SK-N-SH (cell line): Measurements from ENCODE around the gene IRX3. TPM values are rescaled to one million over a fixed set of nuclear protein-coding genes. Genes with fewer than 3 reads are reported as not detected.

Experiments
- CTCF ChIA-PET: fragments of 300-600, 350-600 bp; formaldehyde crosslinking; extraction: SDS; loops from one replicate; lab custom pipeline; 2021; lab: Yijun Ruan, JAX
- POLR2A ChIA-PET: fragments of 350-600 bp; sonication (Branson Sonifier 250); formaldehyde crosslinking; extraction: SDS; loops from one replicate; lab custom pipeline; 2020; ENCODE audit warnings: antibody characterized with exemption, inconsistent platforms; lab: Yijun Ruan, JAX
- DNase-seq: peaks from one replicate; pipeline ENCODE4 v3.0.0; 2012
- H2AFZ ChIP-seq: fragments of 200-600 bp; sonication (generic); 2 replicates; pipeline ENCODE4 v1.8.1; 2016; ENCODE audit warnings: antibody characterized with exemption, mild to moderate bottlenecking, low read depth
- H3F3A ChIP-seq: fragments of 200-600 bp; sonication (generic); replicated peaks from 2 replicates; pipeline ENCODE3; 2016; ENCODE audit warnings: antibody characterized with exemption, mild to moderate bottlenecking; ENCODE audit not compliant: insufficient read depth
- H3K27ac ChIP-seq, 2 experiments: fragments of 200-500 bp in 1 of 2; fragments of 200-600 bp in 1 of 2; sonication (Bioruptor generic) in 1 of 2; sonication (generic), shearing (Covaris generic) in 1 of 2; 2 replicates each; pipeline versions ENCODE4 v1.5.1 to v1.6.1; 2014 to 2016; ENCODE audit warnings: low read depth in 2 of 2, inconsistent platforms in 1 of 2, low read length in 1 of 2, mild to moderate bottlenecking in 1 of 2, mixed read lengths in 1 of 2
- H3K27me3 ChIP-seq: fragments of 200-600 bp; sonication (generic), shearing (Covaris generic); 2 replicates; pipeline ENCODE4 v1.6.1; 2016; ENCODE audit warnings: mixed run types; ENCODE audit not compliant: insufficient read depth
- H3K36me3 ChIP-seq, 2 experiments: fragments of 200-500 bp in 1 of 2; fragments of 200-600 bp in 1 of 2; sonication (Bioruptor generic) in 1 of 2; sonication (generic) in 1 of 2; replicated peaks in 1 of 2; 2 replicates each; pipeline versions ENCODE3 to v1.5.1; 2014 to 2016; ENCODE audit warnings: low read length in 1 of 2, mild to moderate bottlenecking in 1 of 2; ENCODE audit not compliant: insufficient read depth in 2 of 2, control insufficient read depth in 1 of 2
- H3K4me1 ChIP-seq, 2 experiments: fragments of 200-500 bp in 1 of 2; fragments of 200-600 bp in 1 of 2; sonication (Bioruptor generic) in 1 of 2; sonication (generic), shearing (Covaris generic) in 1 of 2; 2 replicates each; pipeline versions ENCODE4 v1.5.1 to v1.6.1; 2014 to 2016; ENCODE audit warnings: low read depth in 1 of 2, low read length in 1 of 2, mixed run types in 1 of 2; ENCODE audit not compliant: insufficient read depth in 2 of 2, control insufficient read depth in 1 of 2
- H3K4me2 ChIP-seq: fragments of 200-600 bp; sonication (generic), shearing (Covaris generic); 2 replicates; pipeline ENCODE4 v1.6.1; 2017; ENCODE audit warnings: mixed run types
- H3K4me3 ChIP-seq, 2 experiments: fragments of 200-500 bp in 1 of 2; fragments of 200-600 bp in 1 of 2; sonication (Bioruptor generic) in 1 of 2; sonication (generic), shearing (Covaris generic) in 1 of 2; 2 replicates each; pipeline versions ENCODE4 v1.5.1 to v1.8.1; 2014 to 2016; ENCODE audit warnings: low read depth in 2 of 2, inconsistent platforms in 1 of 2, low read length in 1 of 2, mild to moderate bottlenecking in 1 of 2, mixed read lengths in 1 of 2, moderate library complexity in 1 of 2
- H3K79me2 ChIP-seq: fragments of 200-600 bp; sonication (generic); 2 replicates; pipeline ENCODE4 v1.8.1; 2017; ENCODE audit warnings: mild to moderate bottlenecking; ENCODE audit not compliant: insufficient read depth
- H3K9ac ChIP-seq: fragments of 200-600 bp; sonication (generic); 2 replicates; pipeline ENCODE4 v1.6.1; 2017; ENCODE audit warnings: mixed run types
- H3K9me2 ChIP-seq: fragments of 200-600 bp; sonication (generic); 2 replicates; pipeline ENCODE4 v1.6.1; 2017; ENCODE audit warnings: mixed run types
- H3K9me3 ChIP-seq: fragments of 200-600 bp; sonication (generic); 2 replicates; pipeline ENCODE4 v1.6.1; 2017; ENCODE audit warnings: mixed run types, mild to moderate bottlenecking, moderate library complexity
- H4K20me1 ChIP-seq: fragments of 200-600 bp; sonication (generic); 2 replicates; pipeline ENCODE4 v1.6.1; 2017; ENCODE audit warnings: mild to moderate bottlenecking, mixed run types; ENCODE audit not compliant: insufficient read depth
- CHD2 ChIP-seq: fragments of 150-350 bp; IDR thresholded peaks from 2 replicates; pipeline ENCODE4 v1.6.1; 2018; ENCODE audit warnings: low read length; ENCODE audit not compliant: partially characterized antibody
- CTCF ChIP-seq: fragments of 200-600 bp; sonication (generic); IDR thresholded peaks from 2 replicates; pipeline ENCODE4 v1.6.1; 2017; ENCODE audit warnings: antibody characterized with exemption, mild to moderate bottlenecking, moderate library complexity
- FOXM1 ChIP-seq: IDR thresholded peaks from 2 replicates; pipeline ENCODE4 v1.4.0; 2012; ENCODE audit warnings: low read depth, mild to moderate bottlenecking
- GABPA ChIP-seq: IDR thresholded peaks from 2 replicates; pipeline ENCODE4 v1.4.0; 2012; ENCODE audit warnings: low read depth, mild to moderate bottlenecking
- MXI1 ChIP-seq: IDR thresholded peaks from 2 replicates; pipeline ENCODE4 v1.6.1; 2012; ENCODE audit warnings: mild to moderate bottlenecking, low read depth, low read length, improper control_type of control experiment
- PBX3 ChIP-seq: IDR thresholded peaks from 2 replicates; pipeline ENCODE4; 2012
- POLR2AphosphoS5 ChIP-seq: IDR thresholded peaks from 2 replicates; pipeline ENCODE4 v1.6.1; 2012; ENCODE audit warnings: low read depth, low read length
- RCOR1 ChIP-seq: fragments of 150-350 bp; IDR thresholded peaks from 2 replicates; pipeline ENCODE4 v1.6.1; 2017; ENCODE audit warnings: antibody characterized with exemption, low read length
- RFX5 ChIP-seq: IDR thresholded peaks from 2 replicates; pipeline ENCODE4 v1.6.1; 2012; ENCODE audit warnings: mild to moderate bottlenecking, improper control_type of control experiment, low read length
- RXRA ChIP-seq: IDR thresholded peaks from 2 replicates; pipeline ENCODE4 v1.4.0; 2012; ENCODE audit warnings: low read depth, mild to moderate bottlenecking, borderline replicate concordance
- SIN3A ChIP-seq: IDR thresholded peaks from 2 replicates; pipeline ENCODE4 v1.6.1; 2012; ENCODE audit warnings: low read depth, mild to moderate bottlenecking, low read length, moderate library complexity, borderline replicate concordance
- SMC3 ChIP-seq: IDR thresholded peaks from 2 replicates; pipeline ENCODE4 v1.6.1; 2012; ENCODE audit warnings: low read depth, low read length, improper control_type of control experiment
- USF1 ChIP-seq: IDR thresholded peaks from 2 replicates; pipeline ENCODE4 v1.4.0; 2012; ENCODE audit warnings: low read depth, borderline replicate concordance
- YY1 ChIP-seq: IDR thresholded peaks from 2 replicates; pipeline ENCODE4 v1.4.0; 2012; ENCODE audit warnings: low read depth, mild to moderate bottlenecking
- WGBS: methylation state at CpG from one replicate; pipeline ENCODE4 v1.1.6; 2017; ENCODE audit warnings: low lambda C conversion rate; 5-methylcytosine and 5-hydroxymethylcytosine counted together
- polyA plus RNA-seq, 3 experiments: library from polyadenylated mRNA; depleted of rRNA; stranded (reverse); fragments of >200 nt; gene quantifications; 2 replicates each; pipeline ENCODE4 v1.2.3, GENCODE V29; 2012
- TF ChIP-seq, protein P1 (sequence below): IDR thresholded peaks from 2 replicates; pipeline ENCODE4 v1.4.0; 2012; ENCODE audit warnings: low read depth

IRX3 gene
- 4.1 and 7.1 TPM in 2 replicates for polyA plus RNA-seq (2012; rRNA removed)
- 4.9 and 7.3 TPM in 2 replicates for polyA plus RNA-seq (2012; cell fraction: cytosol; rRNA removed)
- 4.9 and 6.5 TPM in 2 replicates for polyA plus RNA-seq (2012; cell fraction: nucleus; rRNA removed)

- Histone ChIP-seq H3K9me2 (no peaks in the 10 kb centered on the region), H3K4me2 (peak within 1 kb of the TSS; percentile 98), H3K4me1 (no peaks in the 10 kb centered on the region; a peak in 1 of 4 replicates), H3K9ac (peak within 1 kb of the TSS; percentile 84), H3K36me3 (peaks cover 4 to 10% of the 10 kb centered on the region in 2 experiments), H3K27me3 (no peaks in the 10 kb centered on the region), H3K27ac (peak within 1 kb of the TSS; percentile 45 to 89), H3K79me2 (peaks cover 3% of the 10 kb centered on the region), H4K20me1 (no peaks in the 10 kb centered on the region), H3K4me3 (peak within 1 kb of the TSS; percentile 79), H3K9me3 (no peaks in the 10 kb centered on the region), H2AFZ (peak within 1 kb of the TSS; percentile 97), H3F3A (no peaks in the 10 kb centered on the region)
- ChIA-PET CTCF (interaction anchor here (0.6 to 1.4 kb wide), 3 partner anchors 394 to 895 kb away, joined by 3 read pairs; no protein-coding TSS in a partner anchor), POLR2A (interaction anchor here (0.6 kb wide), 1 partner anchor 316 kb away, joined by 3 read pairs; no protein-coding TSS in a partner anchor)
- DNase-seq = peak; percentile 95
- TF ChIP-seq RXRA (no peak), SIN3A (0 out of 2 replicates have a peak, but pooled peaks have one; percentile 28), MXI1 (peak; percentile 16), POLR2AphosphoS5 (peak; percentile 0; the same call in 1 of the 2 replicates), RFX5 (peak; percentile 69), GABPA (peak; percentile 39), CHD2 (peak; percentile 42), PBX3 (peak; percentile 68), CTCF (no peak), FOXM1 (no peak), YY1 (no peak), RCOR1 (0 out of 2 replicates have a peak, but pooled peaks have one; percentile 10), SMC3 (no peak), USF1 (no peak)
- TF ChIP-seq, protein P1, sequence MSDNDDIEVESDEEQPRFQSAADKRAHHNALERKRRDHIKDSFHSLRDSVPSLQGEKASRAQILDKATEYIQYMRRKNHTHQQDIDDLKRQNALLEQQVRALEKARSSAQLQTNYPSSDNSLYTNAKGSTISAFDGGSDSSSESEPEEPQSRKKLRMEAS = peak; percentile 33; the same call in 1 of the 2 replicates
- 1% methylated on average over 44 of the region's 67 CpGs for WGBS
Measured at GRCh38 chr16:54286366-54287130, at the start of gene IRX3. Gene IRX3 (minus strand): TSS chr16:54286787. CDS start chr16:54286050, 737 bp downstream.
